ENCODE data around the gene CAPN5.

The CAPN5 gene

GRCh38 chr11:77154381-77155081 lies 87.8 kb downstream of the CAPN5 start:
- DNase-seq, result no peak

- no peak for DNase-seq
These were observed 88.3 kb downstream of the CAPN5 start for GRCh38 chr11:77155082-77155475.

GRCh38 chr11:77155556-77156130 lies 88.9 kb downstream of the CAPN5 start:
- DNase-seq, result no peak

GRCh38 chr11:77156396-77157195 lies 89.8 kb downstream of the CAPN5 start:
- no peak for DNase-seq

- no peak for DNase-seq
These were observed 91.4 kb downstream of the CAPN5 start for GRCh38 chr11:77158041-77158695.

GRCh38 chr11:77159219-77159936 lies 92.6 kb downstream of the CAPN5 start:
- DNase-seq, result no peak

GRCh38 chr11:77159937-77160495 lies 93.2 kb downstream of the CAPN5 start:
- DNase-seq, result no peak

- no peak for DNase-seq
These were observed 96.5 kb downstream of the CAPN5 start for GRCh38 chr11:77163271-77163670.

- no peak for DNase-seq
These were observed 98.3 kb downstream of the CAPN5 start for GRCh38 chr11:77165066-77165465.

GRCh38 chr11:77166021-77166420 lies 99.2 kb downstream of the CAPN5 start:
- no peak for DNase-seq

GRCh38 chr11:77167111-77167626 lies 100.4 kb downstream of the CAPN5 start:
- DNase-seq, result no peak

GRCh38 chr11:77167791-77168190 lies 101.0 kb downstream of the CAPN5 start:
- DNase-seq, result no peak

GRCh38 chr11:77170107-77170506 lies 103.3 kb downstream of the CAPN5 start:
- no peak for DNase-seq

GRCh38 chr11:77171254-77171653 lies 104.5 kb downstream of the CAPN5 start:
- no peak for DNase-seq

GRCh38 chr11:77171885-77172665 lies 105.3 kb downstream of the CAPN5 start:
- no peak for DNase-seq

GRCh38 chr11:77172666-77172982 lies 105.9 kb downstream of the CAPN5 start:
- no peak for DNase-seq

GRCh38 chr11:77173494-77173893 lies 106.7 kb downstream of the CAPN5 start:
- DNase-seq, result no peak

GRCh38 chr11:77174559-77174958 lies 107.8 kb downstream of the CAPN5 start:
- DNase-seq, result no peak

- no peak for DNase-seq
These were observed 108.5 kb downstream of the CAPN5 start for GRCh38 chr11:77175021-77175842.

Data from NCI-H187 (cell line).